AG09309 (cell line): ENCODE results near the gene SWAP70.

Source experiments
- DNase-seq: peaks from one replicate; pipeline ENCODE4 v3.0.0-alpha.2; 2010; ENCODE audit warnings: low read depth
- H3K4me3 ChIP-seq: 2 replicates; pipeline ENCODE4 v1.5.1; 2011; ENCODE audit warnings: mild to moderate bottlenecking, low read depth, low read length, moderate library complexity; ENCODE audit not compliant: control insufficient read depth
- CTCF ChIP-seq: IDR thresholded peaks from 2 replicates; pipeline ENCODE4 v1.5.1; 2011; ENCODE audit warnings: mild to moderate bottlenecking, low read depth, low read length, inconsistent platforms; ENCODE audit not compliant: insufficient read depth, control insufficient read depth; ENCODE audit errors: missing control alignments

Gene SWAP70

GRCh38 chr11:9660886-9661285, 3.0 kb upstream of the SWAP70 start:
- no peak for TF ChIP-seq CTCF
- H3K4me3 ChIP-seq = no peak overlapping the region
- no peak for DNase-seq

GRCh38 chr11:9662273-9662672, 1.6 kb upstream of the SWAP70 start:
- H3K4me3 ChIP-seq = no peak overlapping the region
- no peak for TF ChIP-seq CTCF

GRCh38 chr11:9664276-9665171, 647 bp downstream of the SWAP70 start:
- no peak for TF ChIP-seq CTCF
- DNase-seq = no peak
- H3K4me3 ChIP-seq = peak overlapping the region; percentile 67

More at GRCh38 chr11:9662273-9662672, 1.6 kb upstream of the SWAP70 start:
- DNase-seq = no peak

DNA sequence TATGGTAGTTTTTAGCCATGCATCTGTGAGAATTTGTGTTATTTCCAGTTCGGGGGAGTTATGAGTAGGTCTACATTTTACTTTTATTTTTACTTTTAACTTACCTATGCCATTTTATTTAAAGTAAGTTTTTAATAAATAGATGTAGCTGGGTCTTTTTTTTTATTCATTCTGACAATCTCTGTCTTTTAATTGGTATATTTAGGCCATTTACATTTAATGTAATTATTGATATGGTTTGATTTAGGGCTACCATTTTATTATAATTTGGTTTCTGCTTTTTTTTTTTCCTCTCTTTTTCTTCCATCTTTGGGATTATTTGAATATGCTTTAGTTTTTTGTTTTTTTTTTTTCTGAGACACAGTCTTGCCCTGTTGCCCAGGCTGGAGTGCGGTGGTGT, 1.9 kb downstream of the SWAP70 start:
- peak overlapping the region; percentile 67; the same call in 1 of the 2 replicates for H3K4me3 ChIP-seq
- DNase-seq = no peak
- no peak for TF ChIP-seq CTCF

GRCh38 chr11:9669954-9670353, 6.1 kb downstream of the SWAP70 start:
- no peak for DNase-seq
- H3K4me3 ChIP-seq = no peak overlapping the region
- TF ChIP-seq CTCF = no peak

- TF ChIP-seq CTCF = no peak
- DNase-seq = no peak
- H3K4me3 ChIP-seq = no peak overlapping the region
Observed at GRCh38 chr11:9672288-9672916, 8.5 kb downstream of the SWAP70 start.
